Activated B cell treated with CpG ODN at 0.5 μM for 24 hours (primary cell): ENCODE results near the gene CACNG6. TPM values are rescaled to one million over a fixed set of nuclear protein-coding genes. Genes with fewer than 3 reads are reported as not detected.

Source experiments
- ATAC-seq: fragments of 200-7000 bp; cut with Tn5 transposase; one replicate; pipeline ENCODE4 v1.10.0; 2021; ENCODE audit warnings: low read depth, mild to moderate bottlenecking, moderate library complexity
- CTCF ChIA-PET: fragments of 350-600 bp; sonication (Branson Sonifier 250); formaldehyde crosslinking; loops from one replicate; lab custom pipeline; 2021; ENCODE audit warnings: antibody characterized with exemption; lab: Charles Lee
- POLR2A ChIA-PET: fragments of 350-600 bp; sonication (Branson Sonifier 250); formaldehyde crosslinking; loops from one replicate; lab custom pipeline; 2021; ENCODE audit warnings: antibody characterized with exemption; lab: Charles Lee
- DNase-seq: peaks from one replicate; pipeline ENCODE4 v3.0.0; 2022
- H3K27ac Mint-ChIP-seq: one replicate; pipeline ENCODE4 v1.8.0; 2020; ENCODE audit warnings: mixed read lengths
- H3K27me3 Mint-ChIP-seq: one replicate; pipeline ENCODE4 v1.8.0; 2021; ENCODE audit warnings: mixed read lengths
- H3K36me3 Mint-ChIP-seq: one replicate; pipeline ENCODE4 v1.8.0; 2021; ENCODE audit warnings: low read depth, mixed read lengths
- H3K4me1 Mint-ChIP-seq: one replicate; pipeline ENCODE4 v1.8.0; 2021; ENCODE audit warnings: mixed read lengths
- H3K4me3 Mint-ChIP-seq: one replicate; pipeline ENCODE4 v1.8.0; 2020; ENCODE audit warnings: mild to moderate bottlenecking, mixed read lengths
- H3K9me3 Mint-ChIP-seq: one replicate; pipeline ENCODE4 v1.8.0; 2020; ENCODE audit warnings: mixed read lengths
- CTCF ChIP-seq: fragments of 200-600 bp; IDR thresholded peaks from one replicate; pipeline ENCODE4 v1.8.0; 2022; ENCODE audit warnings: antibody characterized with exemption, mild to moderate bottlenecking
- intact Hi-C: fragments of 100-400 bp; cut with micrococcal nuclease; formaldehyde crosslinking; loops from one replicate; pipeline ENCODE4 v1.15.1; 2024
- total RNA-seq: library from RNA; stranded (reverse); gene quantifications from 2 replicates; pipeline ENCODE4 v1.2.3, GENCODE V29; 2022

Gene CACNG6
- total RNA-seq, 1 donor from 2014 or later, result not detected

- Mint-ChIP-seq H3K36me3 (no peaks in the 10 kb centered on the region), H3K4me1 (peaks cover 2% of the 10 kb centered on the region), H3K9me3 (no peaks in the 10 kb centered on the region), H3K27me3 (peaks cover 61% of the 10 kb centered on the region), H3K4me3 (no peak overlapping the region), H3K27ac (no peak overlapping the region)
- CTCF ChIA-PET, result no interaction called here
- DNase-seq, result no peak
- no peak for ATAC-seq
- POLR2A ChIA-PET, result no interaction called here
- intact Hi-C loops, result no loop called here
- no peak for TF ChIP-seq CTCF
These were observed 30.6 kb upstream of the CACNG6 start for GRCh38 chr19:53960886-53961285.

GRCh38 chr19:53961523-53962356 lies 29.7 kb upstream of the CACNG6 start:
- Mint-ChIP-seq H3K27me3 (peaks cover 66% of the 10 kb centered on the region), H3K9me3 (no peaks in the 10 kb centered on the region), H3K4me1 (peaks cover 2% of the 10 kb centered on the region), H3K4me3 (no peak overlapping the region), H3K36me3 (no peaks in the 10 kb centered on the region), H3K27ac (no peak overlapping the region)
- CTCF ChIA-PET, result no interaction called here
- TF ChIP-seq CTCF, result no peak
- ATAC-seq (no peak), DNase-seq (no peak)
- intact Hi-C loops, result no loop called here
- POLR2A ChIA-PET, result interaction anchor here (0.7 kb wide), 1 partner anchor 22 kb away, joined by 3 read pairs; no protein-coding TSS in a partner anchor

GRCh38 chr19:53962887-53963431 lies 28.5 kb upstream of the CACNG6 start, which contains the start of gene CACNG8:
Gene CACNG8 (plus strand): TSS chr19:53962937.
- Mint-ChIP-seq H3K9me3 (no peaks in the 10 kb centered on the region), H3K27me3 (peaks cover 57% of the 10 kb centered on the region), H3K4me1 (peaks cover 2% of the 10 kb centered on the region), H3K27ac (no peak within 1 kb of the TSS), H3K4me3 (no peak within 1 kb of the TSS), H3K36me3 (no peaks in the 10 kb centered on the region)
- intact Hi-C loops, result no loop called here
- POLR2A ChIA-PET, result no interaction called here
- no peak for ATAC-seq
- CTCF ChIA-PET, result no interaction called here
- TF ChIP-seq CTCF, result no peak
- DNase-seq, result no peak

- Mint-ChIP-seq H3K27me3 (peaks cover 45% of the 10 kb centered on the region), H3K36me3 (no peaks in the 10 kb centered on the region), H3K9me3 (no peaks in the 10 kb centered on the region), H3K27ac (no peak overlapping the region), H3K4me1 (peaks cover 2% of the 10 kb centered on the region), H3K4me3 (no peak overlapping the region)
- POLR2A ChIA-PET, result no interaction called here
- intact Hi-C loops, result no loop called here
- TF ChIP-seq CTCF, result no peak
- CTCF ChIA-PET, result no interaction called here
- DNase-seq (no peak), ATAC-seq (no peak)
These were observed 26.3 kb upstream of the CACNG6 start for GRCh38 chr19:53965091-53965490.

- H3K4me1 Mint-ChIP-seq, result peaks cover 2% of the 10 kb centered on the region
- CTCF ChIA-PET, result no interaction called here
- intact Hi-C loops, result no loop called here
- no peaks in the 10 kb centered on the region for H3K36me3 Mint-ChIP-seq
- ATAC-seq (no peak), DNase-seq (no peak)
- no peak for TF ChIP-seq CTCF
- POLR2A ChIA-PET, result no interaction called here
- H3K27me3 Mint-ChIP-seq, result peaks cover 30% of the 10 kb centered on the region
- H3K4me3 Mint-ChIP-seq, result no peak overlapping the region
- H3K9me3 Mint-ChIP-seq, result no peaks in the 10 kb centered on the region
- H3K27ac Mint-ChIP-seq, result no peak overlapping the region
These were observed 24.5 kb upstream of the CACNG6 start for GRCh38 chr19:53966931-53967330.
